Right lobe of liver (tissue), 6 donors: Measurements from ENCODE around the gene CHST11. TPM values are rescaled to one million over a fixed set of nuclear protein-coding genes. Genes with fewer than 3 reads are reported as not detected.

Source experiments
- ATAC-seq, 4 donors: fragments of 200-7000 bp; cut with Tn5 transposase; one replicate each; pipeline ENCODE4 v1.9.1; 2020; ENCODE audit warnings: mild to moderate bottlenecking in 4 of 4, moderate library complexity in 4 of 4
- DNase-seq, 3 donors: peaks; one replicate each; pipeline ENCODE4 v3.0.0-alpha.2; 2020
- H3K27ac ChIP-seq, 3 donors: fragments of 200-600 bp; one replicate each; pipeline ENCODE4 v1.8.0; 2022
- H3K27me3 ChIP-seq, 2 donors: fragments of 200-600 bp; one replicate each; pipeline ENCODE4 v1.8.0; 2022
- H3K36me3 ChIP-seq, 4 donors: fragments of 200-600 bp; sonication (generic) in 1 of 4; one replicate each; pipeline versions ENCODE4 v1.5.1 to v1.8.0; 2017 to 2022; ENCODE audit warnings: control low read depth in 1 of 4
- H3K4me1 ChIP-seq, 4 donors: fragments of 200-600 bp; sonication (generic) in 1 of 4; one replicate each; pipeline versions ENCODE4 v1.5.1 to v1.8.0; 2017 to 2022; ENCODE audit warnings: control low read depth in 1 of 4
- H3K4me3 ChIP-seq, 3 donors: fragments of 200-600 bp; one replicate each; pipeline ENCODE4 v1.8.0; 2022
- H3K9me3 ChIP-seq, 4 donors: fragments of 200-600 bp; sonication (generic) in 1 of 4; one replicate each; pipeline versions ENCODE4 v1.5.1 to v1.8.0; 2017 to 2022; ENCODE audit warnings: control low read depth in 1 of 4
- POLR2A ChIP-seq: fragments of 450-650 bp; IDR thresholded peaks from one replicate; pipeline ENCODE4 v1.6.1; 2017; ENCODE audit warnings: antibody characterized with exemption, mild to moderate bottlenecking
- WGBS: methylation state at CpG from one replicate; pipeline ENCODE4 v1.1.6; 2018; ENCODE audit warnings: low coverage, low lambda C conversion rate; ENCODE audit not compliant: insufficient coverage; ENCODE audit errors: missing lambda C conversion rate; 5-methylcytosine and 5-hydroxymethylcytosine counted together
- intact Hi-C, 2 donors: fragments of 100-400 bp; cut with DNase I; formaldehyde crosslinking; loops; one replicate each; pipeline versions ENCODE4 v1.11.2 to v1.14.1; 2022
- total RNA-seq, 6 experiments: library from RNA; depleted of rRNA in 2 of 6; stranded (reverse); fragments of >200 nt in 2 of 6; fragmentation: NEBNext Ultra II Directional in 3 of 6; extraction: Animal tissue kit (Norgen Biotek cat#: 25700) in 3 of 6; gene quantifications; one replicate each; pipeline versions ENCODE4 v1.1.0 to v1.2.4, GENCODE V29; 2016 to 2023
- TF ChIP-seq, protein P1 (sequence below), 4 donors: fragments of 200-600 bp in 3 of 4; fragments of 450-650 bp in 1 of 4; IDR thresholded peaks; one replicate each; pipeline versions ENCODE4 v1.5.1 to v1.8.0; 2016 to 2022; ENCODE audit warnings: antibody characterized with exemption in 4 of 4, mild to moderate bottlenecking in 2 of 4
- donor health status: DM: no; HTN: yes; CAD: no.
- donor health status: DM: no; HTN: no; CAD: no.
- donor health status: DM: no; HTN: no; CAD: no.
- donor health status: DM: no; HTN: yes; CAD: no.
- donor health status: DM: no; HTN: yes; CAD: no.

CHST11 gene
- total RNA-seq, 6 experiments from 2014 or later, result 0.57 to 10.4 (median 3.5) TPM

DNA sequence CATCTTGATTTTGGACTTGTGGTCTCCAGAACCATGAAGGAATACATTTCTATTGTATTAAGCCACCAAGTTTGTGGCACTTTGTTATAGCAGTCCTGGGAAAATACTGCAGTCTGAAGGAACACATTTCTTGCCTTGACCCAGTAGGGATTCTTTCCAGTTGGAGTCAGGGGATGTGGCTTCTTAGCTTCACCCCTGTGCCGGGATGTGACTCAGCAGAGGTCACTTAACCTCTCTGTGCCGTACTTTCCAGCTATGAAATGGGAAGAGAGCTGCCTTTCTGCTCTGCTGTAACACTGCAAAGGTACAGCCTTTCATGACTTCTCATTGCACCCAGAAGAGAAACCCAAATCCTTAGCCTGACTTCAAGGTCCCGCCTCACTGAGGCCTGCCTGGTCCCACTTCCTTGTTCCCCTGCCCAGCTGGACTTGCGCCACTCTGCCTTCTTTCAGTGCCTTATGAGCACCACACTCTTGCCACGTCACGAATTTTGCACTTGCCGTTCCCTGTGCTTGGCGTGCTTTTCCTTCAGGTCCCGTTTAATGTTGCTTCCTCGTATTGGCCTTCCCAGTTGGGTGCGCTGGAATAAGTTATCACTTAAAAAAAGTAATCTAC, 24.2 kb downstream of the CHST11 start:
- Histone ChIP-seq H3K4me1 (no peaks in the 10 kb centered on the region), H3K36me3 (no peaks in the 10 kb centered on the region), H3K27ac (no peak overlapping the region), H3K4me3 (no peak overlapping the region), H3K27me3 (no peaks in the 10 kb centered on the region), H3K9me3 (no peaks in the 10 kb centered on the region)
- TF ChIP-seq, protein P1, sequence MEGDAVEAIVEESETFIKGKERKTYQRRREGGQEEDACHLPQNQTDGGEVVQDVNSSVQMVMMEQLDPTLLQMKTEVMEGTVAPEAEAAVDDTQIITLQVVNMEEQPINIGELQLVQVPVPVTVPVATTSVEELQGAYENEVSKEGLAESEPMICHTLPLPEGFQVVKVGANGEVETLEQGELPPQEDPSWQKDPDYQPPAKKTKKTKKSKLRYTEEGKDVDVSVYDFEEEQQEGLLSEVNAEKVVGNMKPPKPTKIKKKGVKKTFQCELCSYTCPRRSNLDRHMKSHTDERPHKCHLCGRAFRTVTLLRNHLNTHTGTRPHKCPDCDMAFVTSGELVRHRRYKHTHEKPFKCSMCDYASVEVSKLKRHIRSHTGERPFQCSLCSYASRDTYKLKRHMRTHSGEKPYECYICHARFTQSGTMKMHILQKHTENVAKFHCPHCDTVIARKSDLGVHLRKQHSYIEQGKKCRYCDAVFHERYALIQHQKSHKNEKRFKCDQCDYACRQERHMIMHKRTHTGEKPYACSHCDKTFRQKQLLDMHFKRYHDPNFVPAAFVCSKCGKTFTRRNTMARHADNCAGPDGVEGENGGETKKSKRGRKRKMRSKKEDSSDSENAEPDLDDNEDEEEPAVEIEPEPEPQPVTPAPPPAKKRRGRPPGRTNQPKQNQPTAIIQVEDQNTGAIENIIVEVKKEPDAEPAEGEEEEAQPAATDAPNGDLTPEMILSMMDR (IDR thresholded peaks at IDR 0.05), result no peak
- TF ChIP-seq POLR2A, result no peak
- intact Hi-C loops, result no loop called here
- ATAC-seq (peak; percentile 49 to 69 (median 62)), DNase-seq (peak; percentile 50 to 67 (median 61))
- 70% methylated on average over 10 of the region's 11 CpGs for WGBS

DNA sequence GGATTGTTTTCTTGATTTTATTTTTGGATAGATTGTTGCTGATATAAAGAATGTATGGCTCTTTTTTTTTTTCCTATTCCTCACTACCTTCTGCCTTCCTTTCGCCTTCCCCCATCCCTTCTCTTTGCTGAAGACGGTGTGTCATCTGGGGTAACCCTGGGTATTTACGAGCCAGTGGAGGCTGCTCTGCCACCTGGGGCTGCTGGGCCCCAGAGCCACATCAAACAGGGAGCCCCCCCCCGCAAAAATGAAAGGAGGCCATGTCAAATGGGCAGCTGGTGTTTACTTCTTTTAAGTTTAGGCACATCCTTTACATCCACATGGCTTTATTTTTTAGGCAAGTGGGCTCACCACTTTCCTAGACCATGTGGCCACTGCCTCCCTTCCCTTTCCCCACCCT, 25.4 kb downstream of the CHST11 start:
- WGBS, result 51% methylated on average over 4 of the region's 4 CpGs

DNA sequence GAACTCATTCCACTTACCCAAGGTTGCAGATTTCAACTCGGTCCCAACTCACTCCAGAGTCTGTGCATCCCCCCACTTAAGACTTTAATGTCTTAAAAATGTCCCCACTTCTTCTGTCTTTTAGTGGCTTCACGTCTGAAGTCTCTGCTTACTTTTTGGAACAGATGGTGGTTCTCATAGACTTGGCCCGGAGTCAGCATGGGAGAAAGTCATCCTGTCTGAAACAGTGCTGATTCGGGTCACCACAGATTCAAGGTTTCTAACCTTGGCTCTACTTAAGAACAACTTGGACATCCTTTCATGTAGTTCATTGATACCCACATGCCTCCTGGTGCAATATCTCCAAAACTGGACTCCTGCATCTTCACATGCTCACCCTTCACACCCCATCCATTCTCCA, 26.0 kb downstream of the CHST11 start:
- TF ChIP-seq, protein P1 (IDR thresholded peaks at IDR 0.05), result no peak
- TF ChIP-seq POLR2A, result no peak
- ATAC-seq (no peak), DNase-seq (no peak)
- intact Hi-C loops, result no loop called here
- 28% methylated on average over 3 of the region's 4 CpGs for WGBS
- Histone ChIP-seq H3K27me3 (no peaks in the 10 kb centered on the region), H3K9me3 (no peaks in the 10 kb centered on the region), H3K4me3 (no peak overlapping the region), H3K4me1 (no peaks in the 10 kb centered on the region), H3K36me3 (no peaks in the 10 kb centered on the region), H3K27ac (no peak overlapping the region)

More for the DNA sequence above, 25.4 kb downstream of the CHST11 start:
- H3K4me3 ChIP-seq, result no peak overlapping the region
- no peaks in the 10 kb centered on the region for H3K27me3 ChIP-seq
- no peak overlapping the region for H3K27ac ChIP-seq
- ATAC-seq (no peak), DNase-seq (no peak)
- H3K36me3 ChIP-seq, result no peaks in the 10 kb centered on the region
- no peaks in the 10 kb centered on the region for H3K4me1 ChIP-seq
- TF ChIP-seq POLR2A, result no peak
- TF ChIP-seq, protein P1 (IDR thresholded peaks at IDR 0.05), result no peak
- H3K9me3 ChIP-seq, result no peaks in the 10 kb centered on the region
- intact Hi-C loops, result no loop called here

DNA sequence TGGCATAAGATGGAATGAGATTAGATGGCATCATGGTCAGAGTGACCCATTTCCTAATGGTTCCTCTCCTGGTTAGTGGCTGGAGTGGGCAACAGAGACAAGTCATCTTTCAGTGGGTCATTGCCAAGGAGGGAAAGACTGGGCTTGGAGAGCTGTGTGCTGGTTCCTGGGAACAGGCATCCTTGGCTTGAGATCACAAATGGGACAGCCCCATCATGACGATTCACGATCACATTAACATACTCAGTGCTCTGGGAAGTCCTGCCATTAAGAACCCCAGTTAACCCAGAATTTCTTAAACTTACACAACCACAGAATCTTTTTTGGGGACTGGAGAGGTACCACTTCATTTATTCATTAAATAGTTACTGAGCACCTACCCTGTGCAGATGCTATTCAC, 27.3 kb downstream of the CHST11 start:
- H3K4me1 ChIP-seq, result no peaks in the 10 kb centered on the region
- H3K27me3 ChIP-seq, result no peaks in the 10 kb centered on the region
- ATAC-seq (no peak), DNase-seq (no peak)
- intact Hi-C loops, result no loop called here
- TF ChIP-seq, protein P1 (IDR thresholded peaks at IDR 0.05), result no peak
- no peak for TF ChIP-seq POLR2A
- H3K36me3 ChIP-seq, result no peaks in the 10 kb centered on the region
- WGBS, result no CpG with 5 or more reads among the region's 2 CpGs
- no peak overlapping the region for H3K27ac ChIP-seq
- H3K9me3 ChIP-seq, result no peaks in the 10 kb centered on the region
- no peak overlapping the region for H3K4me3 ChIP-seq
